Measurements from ENCODE around the gene PSMD9. TPM values are rescaled to one million over a fixed set of nuclear protein-coding genes. Genes with fewer than 3 reads are reported as not detected.

Gene PSMD9

GRCh38 chr12:121964813-121965643 is 76.4 kb downstream of the PSMD9 start:
- Histone ChIP-seq H3K4me1 (ENCODE audit: control insufficient read depth, insufficient read depth, low read depth, low read length) (no peaks in the 10 kb centered on the region), H3K36me3 (ENCODE audit: control insufficient read depth in 1 of 2, insufficient read depth in 2 of 2, low read depth in 1 of 2, low read length in 2 of 2) (peaks cover 43 to 63% of the 10 kb centered on the region in 2 experiments), H4K8ac (ENCODE audit: low read length) (no peak overlapping the region), H2BK120ac (ENCODE audit: low read depth, low read length) (no peak overlapping the region), H2BK12ac (ENCODE audit: low read length in 2 of 2) (no peak overlapping the region), H4K91ac (ENCODE audit: low read length) (no peak overlapping the region), H3K14ac (ENCODE audit: low read length in 2 of 2) (no peak overlapping the region), H3K4ac (ENCODE audit: low read depth in 1 of 2, low read length in 2 of 2) (no peak overlapping the region), H3K27me3 (ENCODE audit: control insufficient read depth in 1 of 2, insufficient read depth in 1 of 2, low read length in 2 of 2) (peaks cover 0 to 6% of the 10 kb centered on the region in 2 experiments), H3K79me1 (replicated peaks; ENCODE audit: low read length, poor library complexity, severe bottlenecking) (no peaks in the 10 kb centered on the region), H3K9ac (ENCODE audit: low read length) (no peak overlapping the region), H3K18ac (ENCODE audit: low read depth in 1 of 2, low read length in 2 of 2) (no peak overlapping the region), H3K9me3 (ENCODE audit: control insufficient read depth, low read length) (no peaks in the 10 kb centered on the region), H3K4me3 (ENCODE audit: insufficient read depth in 1 of 2, low read depth in 1 of 2, low read length in 2 of 2) (no peak overlapping the region), H3K23ac (ENCODE audit: low read length in 2 of 2) (no peak overlapping the region), H2BK15ac (ENCODE audit: low read depth, poor library complexity, severe bottlenecking) (no peak overlapping the region), H3K27ac (ENCODE audit: low read length, poor library complexity, severe bottlenecking) (no peak overlapping the region), H3K4me2 (ENCODE audit: low read length, poor library complexity, severe bottlenecking) (no peak overlapping the region), H2AK5ac (ENCODE audit: low read length, severe bottlenecking) (no peak overlapping the region), H2BK5ac (ENCODE audit: low read depth, low read length, poor library complexity, severe bottlenecking) (no peak overlapping the region), H2AFZ (ENCODE audit: low read depth, low read length) (no peak overlapping the region)
- WGBS, result 65% methylated on average over 4 of the region's 9 CpGs
- DNase-seq, result peak; percentile 36

GRCh38 chr12:121966959-121967358 is 78.4 kb downstream of the PSMD9 start:
- Histone ChIP-seq H3K4me2 (ENCODE audit: low read length, poor library complexity, severe bottlenecking) (no peak overlapping the region), H3K36me3 (ENCODE audit: control insufficient read depth in 1 of 2, insufficient read depth in 2 of 2, low read depth in 1 of 2, low read length in 2 of 2) (peaks cover 48 to 65% of the 10 kb centered on the region in 2 experiments), H3K9me3 (ENCODE audit: control insufficient read depth, low read length) (no peaks in the 10 kb centered on the region), H4K91ac (ENCODE audit: low read length) (no peak overlapping the region), H3K4ac (ENCODE audit: low read depth in 1 of 2, low read length in 2 of 2) (no peak overlapping the region), H2BK120ac (ENCODE audit: low read depth, low read length) (no peak overlapping the region), H3K79me1 (replicated peaks; ENCODE audit: low read length, poor library complexity, severe bottlenecking) (no peaks in the 10 kb centered on the region), H3K23ac (ENCODE audit: low read length in 2 of 2) (no peak overlapping the region), H2BK5ac (ENCODE audit: low read depth, low read length, poor library complexity, severe bottlenecking) (no peak overlapping the region), H2AFZ (ENCODE audit: low read depth, low read length) (no peak overlapping the region), H3K27ac (ENCODE audit: low read length, poor library complexity, severe bottlenecking) (no peak overlapping the region), H3K14ac (ENCODE audit: low read length in 2 of 2) (no peak overlapping the region), H2AK5ac (ENCODE audit: low read length, severe bottlenecking) (no peak overlapping the region), H2BK12ac (ENCODE audit: low read length in 2 of 2) (no peak overlapping the region), H3K4me1 (ENCODE audit: control insufficient read depth, insufficient read depth, low read depth, low read length) (no peaks in the 10 kb centered on the region), H3K27me3 (ENCODE audit: control insufficient read depth in 1 of 2, insufficient read depth in 1 of 2, low read length in 2 of 2) (peaks cover 0 to 6% of the 10 kb centered on the region in 2 experiments), H3K18ac (ENCODE audit: low read depth in 1 of 2, low read length in 2 of 2) (no peak overlapping the region), H3K4me3 (ENCODE audit: insufficient read depth in 1 of 2, low read depth in 1 of 2, low read length in 2 of 2) (no peak overlapping the region), H3K9ac (ENCODE audit: low read length) (no peak overlapping the region), H4K8ac (ENCODE audit: low read length) (no peak overlapping the region), H2BK15ac (ENCODE audit: low read depth, poor library complexity, severe bottlenecking) (no peak overlapping the region)
- no peak for DNase-seq
- 96% methylated on average over 5 of the region's 5 CpGs for WGBS

Small RNA genes lying within 50 kb of the gene (small RNA-seq; reads per million reads assigned to genes)
- gene AC069503.3 (ENCODE audit: low read depth) (not detected), gene RF00017 (ENCODE audit: low read depth) (not detected), gene RNU7-170P (ENCODE audit: low read depth) (not detected)

Measured in mesenchymal stem cell (in vitro differentiated cells and primary cell).